HEK293 (cell line): Measurements from ENCODE around the gene SEMA3A.
"Not testable (repeated sequence)": the region's sequence is repeated elsewhere in the genome, so short reads cannot be mapped to it uniquely, and the experiment has no call there.

ENCODE experiments used
- CTCF ChIA-PET: fragments of 350-600 bp; formaldehyde crosslinking; extraction: SDS; loops from one replicate; lab custom pipeline; 2021; ENCODE audit warnings: antibody characterized with exemption; lab: Yijun Ruan, JAX
- POLR2A ChIA-PET: fragments of 300-600 bp; formaldehyde crosslinking; extraction: SDS; loops from one replicate; lab custom pipeline; 2020; ENCODE audit warnings: antibody characterized with exemption, inconsistent platforms; lab: Yijun Ruan, JAX
- H3K27ac ChIP-seq: fragments of 200-500 bp; sonication (Bioruptor generic); 2 replicates; pipeline ENCODE4 v1.5.1; 2014; ENCODE audit warnings: low read depth, low read length, control low read depth, inconsistent platforms; ENCODE audit errors: extremely low read depth
- H3K36me3 ChIP-seq, 2 experiments: fragments of 200-500 bp in 1 of 2; sonication (Bioruptor generic) in 1 of 2; 1 replicate in 1 of 2; 2 replicates in 1 of 2; pipeline ENCODE4 v1.5.1; 2014 to 2017; ENCODE audit warnings: inconsistent platforms in 2 of 2, low read length in 2 of 2; ENCODE audit not compliant: control insufficient read depth in 2 of 2, insufficient read depth in 1 of 2
- H3K4me1 ChIP-seq: fragments of 200-500 bp; sonication (Bioruptor generic); 2 replicates; pipeline ENCODE4 v1.5.1; 2014; ENCODE audit warnings: mild to moderate bottlenecking, low read length, inconsistent platforms; ENCODE audit not compliant: control insufficient read depth, insufficient read depth
- H3K4me3 ChIP-seq: 2 replicates; pipeline ENCODE4 v1.5.1; 2011; ENCODE audit warnings: low read depth, mild to moderate bottlenecking, control low read depth, low read length, moderate library complexity
- H3K9me3 ChIP-seq: fragments of 200-500 bp; sonication (Bioruptor generic); 2 replicates; pipeline ENCODE4 v1.5.1; 2014; ENCODE audit warnings: low read depth, low read length, inconsistent platforms; ENCODE audit not compliant: control insufficient read depth, insufficient read depth
- AEBP2 ChIP-seq: fragments of 450-650 bp; formaldehyde crosslinking; IDR thresholded peaks from 2 replicates; pipeline ENCODE4 v1.5.1; 2016; ENCODE audit warnings: missing biosample characterization, missing genetic modification characterization, borderline replicate concordance
- FEZF1 ChIP-seq: fragments of 450-650 bp; formaldehyde crosslinking; IDR thresholded peaks from 2 replicates; pipeline ENCODE4 v1.5.1; 2016; ENCODE audit warnings: missing biosample characterization, missing genetic modification characterization
- IKZF3 ChIP-seq: fragments of 450-650 bp; IDR thresholded peaks from 2 replicates; pipeline ENCODE4 v1.5.0; 2018; ENCODE audit warnings: missing biosample characterization, mild to moderate bottlenecking, missing genetic modification characterization, moderate library complexity
- SETDB1 ChIP-seq: IDR thresholded peaks from one replicate; pipeline ENCODE4 v1.6.1; 2017; ENCODE audit warnings: mild to moderate bottlenecking, low read length, moderate library complexity, mixed read lengths; ENCODE audit not compliant: insufficient read length
- TCF7L2 ChIP-seq: IDR thresholded peaks from 2 replicates; pipeline ENCODE4 v1.6.1; 2011; ENCODE audit warnings: low read depth, mild to moderate bottlenecking, inconsistent platforms, low read length, moderate library complexity, borderline replicate concordance
- ZBTB11 ChIP-seq: fragments of 450-650 bp; formaldehyde crosslinking; conservative IDR thresholded peaks from 2 replicates; pipeline ENCODE4 v1.5.1; 2016; ENCODE audit warnings: low read depth, missing biosample characterization, missing genetic modification characterization
- ZBTB8A ChIP-seq: fragments of 450-650 bp; formaldehyde crosslinking; IDR thresholded peaks from 2 replicates; pipeline ENCODE4 v1.5.1; 2016; ENCODE audit warnings: missing biosample characterization, missing genetic modification characterization
- ZFHX2 ChIP-seq: fragments of 450-650 bp; formaldehyde crosslinking; conservative IDR thresholded peaks from 2 replicates; pipeline ENCODE4 v1.5.1; 2016; ENCODE audit warnings: missing biosample characterization, missing genetic modification characterization
- ZNF133 ChIP-seq: fragments of 450-650 bp; formaldehyde crosslinking; IDR thresholded peaks from 2 replicates; pipeline ENCODE4 v1.5.1; 2016; ENCODE audit warnings: missing biosample characterization, missing genetic modification characterization
- ZNF366 ChIP-seq: fragments of 450-650 bp; formaldehyde crosslinking; conservative IDR thresholded peaks from 2 replicates; pipeline ENCODE4 v1.5.1; 2016; ENCODE audit warnings: missing biosample characterization, missing genetic modification characterization
- ZNF404 ChIP-seq: fragments of 450-650 bp; formaldehyde crosslinking; IDR thresholded peaks from 2 replicates; pipeline ENCODE4 v1.5.1; 2017; ENCODE audit warnings: missing biosample characterization, missing genetic modification characterization
- ZNF514 ChIP-seq: fragments of 450-650 bp; formaldehyde crosslinking; IDR thresholded peaks from 2 replicates; pipeline ENCODE4 v1.5.1; 2016; ENCODE audit warnings: missing biosample characterization, missing genetic modification characterization
- ZNF560 ChIP-seq: fragments of 450-650 bp; formaldehyde crosslinking; IDR thresholded peaks from 2 replicates; pipeline ENCODE4 v1.5.1; 2017; ENCODE audit warnings: missing biosample characterization, missing genetic modification characterization, borderline replicate concordance
- ZNF664 ChIP-seq: fragments of 450-650 bp; formaldehyde crosslinking; IDR thresholded peaks from 2 replicates; pipeline ENCODE4 v1.5.1; 2016; ENCODE audit warnings: missing biosample characterization, missing genetic modification characterization
- ZNF692 ChIP-seq: fragments of 450-650 bp; formaldehyde crosslinking; IDR thresholded peaks from 2 replicates; pipeline ENCODE4 v1.5.1; 2016; ENCODE audit warnings: missing biosample characterization, missing genetic modification characterization
- ZNF768 ChIP-seq: fragments of 450-650 bp; formaldehyde crosslinking; IDR thresholded peaks from 2 replicates; pipeline ENCODE4 v1.5.1; 2018; ENCODE audit warnings: missing biosample characterization, mild to moderate bottlenecking, missing genetic modification characterization
- ZXDB ChIP-seq: fragments of 450-650 bp; formaldehyde crosslinking; IDR thresholded peaks from 2 replicates; pipeline ENCODE4 v1.5.1; 2016; ENCODE audit warnings: missing biosample characterization, missing genetic modification characterization

The SEMA3A gene

GRCh38 chr7:84057576-84057975, 137.0 kb downstream of the SEMA3A start (continued):
- TF ChIP-seq AEBP2 (no peak), SETDB1 (no peak), ZNF692 (no peak), ZNF560 (no peak), ZNF404 (tag by site-specific recombination) (no peak), ZBTB11 (tag by site-specific recombination) (peak; percentile 59)

- no peak overlapping the region for H3K4me3 ChIP-seq
- ChIA-PET POLR2A (no interaction called here), CTCF (no interaction called here)
- H3K27ac ChIP-seq = no peak overlapping the region
- peaks cover 4% of the 10 kb centered on the region; the same call in 1 of the 2 replicates for H3K4me1 ChIP-seq
- no peak for TF ChIP-seq ZNF514
- TF ChIP-seq ZNF133 (tag by site-specific recombination) = no peak
- TF ChIP-seq ZNF664 (tag by site-specific recombination) = no peak
- TF ChIP-seq ZBTB8A (tag by site-specific recombination) = no peak
- no peaks in the 10 kb centered on the region for H3K9me3 ChIP-seq
- no peaks in the 10 kb centered on the region for H3K36me3 ChIP-seq
Observed at GRCh38 chr7:84055904-84056605, 138.5 kb downstream of the SEMA3A start.

- H3K4me1 ChIP-seq, CTCF ChIA-PET, H3K9me3 ChIP-seq, POLR2A ChIA-PET, H3K4me3 ChIP-seq, H3K27ac ChIP-seq, H3K36me3 ChIP-seq: not testable (repeated sequence)
Observed at GRCh38 chr7:84055199-84055598, 139.4 kb downstream of the SEMA3A start.

- ChIA-PET POLR2A (no interaction called here), CTCF (no interaction called here)
- H3K4me1 ChIP-seq = no peaks in the 10 kb centered on the region
- no peaks in the 10 kb centered on the region for H3K9me3 ChIP-seq
- TF ChIP-seq IKZF3 (tag by site-specific recombination) = no peak
- TF ChIP-seq FEZF1 = peak; percentile 22; the same call in 1 of the 2 replicates
- TF ChIP-seq TCF7L2 = 0 out of 2 replicates have a peak, but pooled peaks have one; percentile 36
- no peak for TF ChIP-seq ZNF768 (tag by site-specific recombination)
- TF ChIP-seq ZNF366 (tag by site-specific recombination) = 0 out of 2 replicates have a peak, but pooled peaks have one; percentile 10
- TF ChIP-seq ZXDB (tag by site-specific recombination) = peak; percentile 42
- no peak for TF ChIP-seq ZFHX2
- H3K36me3 ChIP-seq = no peaks in the 10 kb centered on the region
- no peak overlapping the region for H3K27ac ChIP-seq
- no peak overlapping the region for H3K4me3 ChIP-seq
Observed at GRCh38 chr7:84049071-84049836, 145.3 kb downstream of the SEMA3A start.
